Heart right ventricle (tissue), 16 donors: ENCODE data around the gene FEV. TPM values are rescaled to one million over a fixed set of nuclear protein-coding genes. Genes with fewer than 3 reads are reported as not detected.

Experiments used
- ATAC-seq, 8 donors: fragments of 200-7000 bp; cut with Tn5 transposase; one replicate each; pipeline ENCODE4 v1.9.1; 2020; ENCODE audit warnings: mild to moderate bottlenecking in 8 of 8, moderate library complexity in 8 of 8, moderate number of reproducible peaks in 1 of 8
- DNase-seq, 2 donors: peaks; one replicate each; pipeline ENCODE4 v3.0.0-alpha.2; 2020
- H3K27ac ChIP-seq, 10 donors: fragments of 200-600 bp; sonication (generic) in 2 of 10; one replicate each; pipeline versions ENCODE4 v1.5.0 to v1.8.0; 2020 to 2022; ENCODE audit warnings: mild to moderate bottlenecking in 3 of 10
- H3K27me3 ChIP-seq, 7 donors: fragments of 200-600 bp; one replicate each; pipeline ENCODE4 v1.8.0; 2021 to 2022; ENCODE audit warnings: mild to moderate bottlenecking in 2 of 7
- H3K36me3 ChIP-seq, 9 donors: fragments of 200-600 bp; sonication (generic) in 1 of 9; one replicate each; pipeline versions ENCODE4 v1.5.0 to v1.8.0; 2020 to 2022; ENCODE audit warnings: mild to moderate bottlenecking in 2 of 9
- H3K4me1 ChIP-seq, 9 donors: fragments of 200-600 bp; sonication (generic) in 1 of 9; one replicate each; pipeline versions ENCODE4 v1.5.0 to v1.8.0; 2020 to 2022; ENCODE audit warnings: mild to moderate bottlenecking in 4 of 9
- H3K4me3 ChIP-seq, 10 donors: fragments of 200-600 bp; sonication (generic) in 2 of 10; one replicate each; pipeline versions ENCODE4 v1.5.0 to v1.8.0; 2020 to 2022; ENCODE audit warnings: mild to moderate bottlenecking in 7 of 10, moderate library complexity in 2 of 10
- H3K9me3 ChIP-seq, 11 donors: fragments of 200-600 bp in 10 of 11; sonication (generic) in 2 of 11; one replicate each; pipeline versions ENCODE4 v1.5.0 to v1.8.0; 2013 to 2022; ENCODE audit warnings: mild to moderate bottlenecking in 2 of 11, control low read depth in 1 of 11, moderate library complexity in 1 of 11
- CTCF ChIP-seq, 9 donors: fragments of 200-600 bp; sonication (generic) in 2 of 9; IDR thresholded peaks; one replicate each; pipeline versions ENCODE4 v1.5.0 to v1.8.0; 2021 to 2022; ENCODE audit warnings: antibody characterized with exemption in 9 of 9, mild to moderate bottlenecking in 5 of 9, moderate library complexity in 1 of 9
- whole genome bisulfite sequencing, 2 donors: extraction: QIAGEN DNeasy Blood & Tissue Kit; methylation state at CpG; one replicate each; pipeline ENCODE4 v1.1.7; 2013; ENCODE audit warnings: inconsistent platforms in 1 of 2; 5-methylcytosine and 5-hydroxymethylcytosine counted together
- intact Hi-C, 10 donors: fragments of 100-400 bp; cut with DNase I; formaldehyde crosslinking; loops; one replicate each; pipeline versions ENCODE4 v1.11.1 to v1.14.2; 2022
- polyA plus RNA-seq, 2 donors: library from polyadenylated mRNA; stranded (reverse); fragments of 200-250 nt; gene quantifications; one replicate each; pipeline ENCODE4 v1.2.3, GENCODE V29; 2013
- total RNA-seq, 10 donors: library from RNA; stranded (reverse); fragmentation: NEBNext Ultra II Directional in 3 of 10; extraction: Animal tissue kit (Norgen Biotek cat#: 25700) in 3 of 10; gene quantifications; one replicate each; pipeline versions ENCODE4 v1.2.1 to v1.2.4, GENCODE V29; 2021 to 2023
- donor health status: Arrhythmogenic right ventricular cardiomyopathy.
- donor health status: ischemic (EF 13 %, LVEDD 7.1; RV severe dilation, severe dysfunction).
- donor health status: healthy with polysubstance abuse.
- donor health status: DM: no; HTN: yes; CAD: no.
- donor health status: DM: no; HTN: no; CAD: no.
- donor health status: ischemic (EF 25% LVEDD 6.9; RV normal size, moderate dysfunction).
- donor health status: ischemic (EF 25% LVEDD 5.7; RV mildly dilated, moderate dysfunction).
- donor health status: healthy.
- donor health status: DM: yes; HTN: yes; CAD: no.
- donor health status: Ischemic cardiomyopathy.
- donor health status: ischemic (EF 35%, LVEDD 5.7; RV mildly dilated, moderate dysfunction).
- donor health status: nonischemic (EF 11% LVEDD 7.7; RV severe dilation, severe dysfunction).
- donor health status: DM: yes; HTN: yes; CAD: no.
- donor health status: PGD.
- donor health status: ischemic (EF 29% LVEDD 5.4; RV normal size, mild dysfunction).
- donor health status: nonischemic (EF 23%, LVEDD 6.1; RV moderate dilation, normal function).

Gene FEV
- total and polyA plus RNA-seq, 12 donors = not detected

- no peak overlapping the region for H3K4me3 ChIP-seq
- H3K27ac ChIP-seq = no peak overlapping the region
- no peak for ATAC-seq
- H3K27me3 ChIP-seq = peaks cover 35 to 99% (median 89%) of the 10 kb centered on the region in 7 donors
- intact Hi-C loops = no loop called here
- no peaks in the 10 kb centered on the region for H3K9me3 ChIP-seq
- no peak for DNase-seq
- WGBS, 2 donors = 77 to 80% methylated on average over 4 of the region's 4 CpGs
- H3K36me3 ChIP-seq = no peaks in the 10 kb centered on the region
- peaks cover 0 to 20% (median 7%) of the 10 kb centered on the region in 9 donors for H3K4me1 ChIP-seq
- no peak for TF ChIP-seq CTCF (IDR thresholded peaks at IDR 0.05)
These were observed 27.3 kb downstream of the FEV start for GRCh38 chr2:218957671-218958070.

GRCh38 chr2:218956039-218956438 lies 28.9 kb downstream of the FEV start:
- Histone ChIP-seq H3K27me3 (peaks cover 19 to 96% (median 81%) of the 10 kb centered on the region in 7 donors), H3K4me3 (no peak overlapping the region), H3K4me1 (peaks cover 0 to 18% (median 6%) of the 10 kb centered on the region in 9 donors), H3K36me3 (no peaks in the 10 kb centered on the region), H3K9me3 (no peaks in the 10 kb centered on the region), H3K27ac (no peak overlapping the region)
- no peak for ATAC-seq
- DNase-seq = no peak
- intact Hi-C loops = no loop called here
- no peak for TF ChIP-seq CTCF (IDR thresholded peaks at IDR 0.05)
- 52 to 58% methylated on average over 1 of the region's 1 CpG for WGBS, 2 donors

- no peaks in the 10 kb centered on the region for H3K9me3 ChIP-seq
- ATAC-seq = no peak
- peaks cover 6 to 96% (median 73%) of the 10 kb centered on the region in 7 donors for H3K27me3 ChIP-seq
- H3K27ac ChIP-seq = no peak overlapping the region
- intact Hi-C loops = no loop called here
- TF ChIP-seq CTCF (IDR thresholded peaks at IDR 0.05) = no peak
- no peak overlapping the region for H3K4me3 ChIP-seq
- peaks cover 0 to 8% (median 3%) of the 10 kb centered on the region in 9 donors for H3K4me1 ChIP-seq
- no peaks in the 10 kb centered on the region for H3K36me3 ChIP-seq
- DNase-seq = no peak
- WGBS, 2 donors = 70 to 76% methylated on average over 8 of the region's 8 CpGs
These were observed 30.3 kb downstream of the FEV start for GRCh38 chr2:218954541-218955300.

GRCh38 chr2:218953366-218953954 lies 31.5 kb downstream of the FEV start:
- H3K9me3 ChIP-seq = no peaks in the 10 kb centered on the region
- no peaks in the 10 kb centered on the region for H3K4me1 ChIP-seq
- no peak overlapping the region for H3K4me3 ChIP-seq
- no peak for TF ChIP-seq CTCF (IDR thresholded peaks at IDR 0.05)
- ATAC-seq (no peak), DNase-seq (no peak)
- H3K27me3 ChIP-seq = peaks cover 0 to 93% (median 70%) of the 10 kb centered on the region in 7 donors
- 66% methylated on average over 18 of the region's 18 CpGs for WGBS, 2 donors
- no peak overlapping the region for H3K27ac ChIP-seq
- no peaks in the 10 kb centered on the region for H3K36me3 ChIP-seq
- intact Hi-C loops = no loop called here
